SU-DHL-6 (cell line): Measurements from ENCODE around the gene PRPF38A.

ENCODE experiments used
- H2AFZ ChIP-seq: fragments of 200-600 bp; sonication (generic); 2 replicates; pipeline ENCODE4 v1.6.1; 2014; ENCODE audit warnings: low read depth, mild to moderate bottlenecking, moderate library complexity, mixed read lengths, antibody characterized with exemption, low read length; ENCODE audit not compliant: severe bottlenecking
- H3F3A ChIP-seq: fragments of 200-600 bp; shearing (Covaris generic); 2 replicates; pipeline ENCODE4 v1.6.0; 2016; ENCODE audit warnings: antibody characterized with exemption, mild to moderate bottlenecking; ENCODE audit not compliant: insufficient read depth
- H3K27ac ChIP-seq: fragments of 200-600 bp; sonication (generic); 2 replicates; pipeline ENCODE4 v1.5.1; 2016; ENCODE audit warnings: low read depth, mild to moderate bottlenecking, low read length, moderate library complexity, mixed read lengths
- H3K27me3 ChIP-seq: fragments of 200-600 bp; sonication (generic), shearing (Covaris generic); 2 replicates; pipeline ENCODE4 v1.6.0; 2014; ENCODE audit warnings: mild to moderate bottlenecking, low read length
- H3K36me3 ChIP-seq: fragments of 200-600 bp; sonication (generic); 2 replicates; pipeline ENCODE4 v1.6.1; 2014; ENCODE audit warnings: mild to moderate bottlenecking, low read length, mixed read lengths
- H3K4me2 ChIP-seq: fragments of 300-600, 200-600 bp; shearing (Covaris generic), sonication (generic); 2 replicates; pipeline ENCODE4 v1.6.0; 2014; ENCODE audit warnings: low read length, low read depth, mild to moderate bottlenecking; ENCODE audit not compliant: poor library complexity, severe bottlenecking
- H3K4me3 ChIP-seq: fragments of 200-600 bp; sonication (generic); 2 replicates; pipeline ENCODE4 v1.5.1; 2014; ENCODE audit warnings: antibody characterized with exemption, low read length, mild to moderate bottlenecking, mixed read lengths; ENCODE audit not compliant: insufficient read depth, poor library complexity, severe bottlenecking
- H3K79me2 ChIP-seq: fragments of 200-600 bp; sonication (generic); 2 replicates; pipeline ENCODE4 v1.6.1; 2014; ENCODE audit warnings: mild to moderate bottlenecking, low read length, moderate library complexity; ENCODE audit not compliant: insufficient read depth
- H3K9ac ChIP-seq: fragments of 200-600 bp; sonication (generic); 2 replicates; pipeline ENCODE4 v1.7.0; 2014; ENCODE audit warnings: mild to moderate bottlenecking, low read length
- H3K9me2 ChIP-seq: fragments of 200-600 bp; sonication (generic); replicated peaks from 2 replicates; pipeline ENCODE4 v1.6.1; 2014; ENCODE audit warnings: low read length; ENCODE audit not compliant: insufficient read depth
- H3K9me3 ChIP-seq: fragments of 200-600 bp; sonication (generic); 2 replicates; pipeline ENCODE4 v1.6.1; 2014; ENCODE audit warnings: low read length, mixed read lengths; ENCODE audit not compliant: insufficient read depth
- H4K20me1 ChIP-seq: fragments of 200-600 bp; sonication (generic); 2 replicates; pipeline ENCODE4 v1.6.1; 2014; ENCODE audit warnings: low read depth, mild to moderate bottlenecking, antibody characterized with exemption, low read length, moderate library complexity, mixed read lengths
- EZH2phosphoT487 ChIP-seq: fragments of 200-600 bp; sonication (generic), shearing (Covaris generic); conservative IDR thresholded peaks from 2 replicates; pipeline ENCODE4 v1.6.1; 2018; ENCODE audit warnings: mild to moderate bottlenecking, antibody characterized with exemption, low read length, moderate library complexity, mixed read lengths
- TF ChIP-seq, protein P1 (sequence below): fragments of 200-600 bp; sonication (generic); IDR thresholded peaks from one replicate; pipeline ENCODE4 v1.5.1; 2017; ENCODE audit warnings: antibody characterized with exemption, mild to moderate bottlenecking, low read length, moderate library complexity; ENCODE audit not compliant: insufficient read depth, poor library complexity, severe bottlenecking

Gene PRPF38A

DNA sequence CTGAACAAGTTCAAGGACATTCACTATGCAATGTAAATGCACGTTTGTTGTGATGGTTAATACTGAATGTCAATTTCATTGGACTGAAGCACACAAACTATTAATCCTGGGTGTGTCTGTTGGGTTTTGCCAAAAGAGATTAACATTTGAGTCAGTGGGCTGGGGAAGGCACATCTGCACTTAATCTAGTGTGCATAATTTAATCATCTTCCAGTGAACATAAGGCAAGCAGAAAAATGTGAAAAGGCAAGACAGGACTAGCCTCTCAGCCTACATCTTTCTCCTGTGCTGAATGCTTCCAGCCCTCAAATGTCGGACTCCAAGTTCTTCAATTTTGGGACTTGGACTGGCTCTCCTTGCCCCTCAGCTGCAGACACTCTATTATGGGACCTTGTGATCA lies 40.1 kb downstream of the PRPF38A start:
- H3F3A ChIP-seq: peaks cover 20% of the 10 kb centered on the region; the same call in 1 of the 2 replicates
- H3K36me3 ChIP-seq: peaks cover 20% of the 10 kb centered on the region

DNA sequence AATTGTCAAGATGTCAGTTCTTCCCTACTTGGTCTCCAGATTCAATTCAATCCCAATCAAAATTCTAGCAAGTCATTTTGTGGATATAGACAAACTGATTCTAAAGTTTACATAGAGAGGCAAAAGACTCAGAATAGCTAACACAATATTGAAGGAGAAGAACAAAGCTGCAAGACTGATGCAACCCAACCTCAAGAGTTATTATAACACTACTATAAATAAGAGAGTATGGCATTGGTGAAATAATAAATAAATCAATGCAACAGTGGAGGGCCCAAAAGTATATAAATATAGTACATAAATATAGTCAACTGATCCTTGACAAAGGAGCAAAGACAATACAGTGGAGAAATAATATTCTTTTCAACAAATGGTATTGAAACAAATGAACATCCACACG lies 49.7 kb downstream of the PRPF38A start:
- Histone ChIP-seq H3K36me3 (peaks cover 9% of the 10 kb centered on the region), H3K9ac (no peak overlapping the region), H3K27ac (no peak overlapping the region), H3K9me3 (no peaks in the 10 kb centered on the region), H3K27me3 (no peaks in the 10 kb centered on the region), H3F3A (no peaks in the 10 kb centered on the region), H3K9me2 (no peaks in the 10 kb centered on the region), H2AFZ (no peak overlapping the region), H3K4me2 (no peak overlapping the region), H3K79me2 (peaks cover 8% of the 10 kb centered on the region; the same call in 1 of the 2 replicates), H4K20me1 (no peaks in the 10 kb centered on the region), H3K4me3 (no peak overlapping the region)
- TF ChIP-seq, protein P1, sequence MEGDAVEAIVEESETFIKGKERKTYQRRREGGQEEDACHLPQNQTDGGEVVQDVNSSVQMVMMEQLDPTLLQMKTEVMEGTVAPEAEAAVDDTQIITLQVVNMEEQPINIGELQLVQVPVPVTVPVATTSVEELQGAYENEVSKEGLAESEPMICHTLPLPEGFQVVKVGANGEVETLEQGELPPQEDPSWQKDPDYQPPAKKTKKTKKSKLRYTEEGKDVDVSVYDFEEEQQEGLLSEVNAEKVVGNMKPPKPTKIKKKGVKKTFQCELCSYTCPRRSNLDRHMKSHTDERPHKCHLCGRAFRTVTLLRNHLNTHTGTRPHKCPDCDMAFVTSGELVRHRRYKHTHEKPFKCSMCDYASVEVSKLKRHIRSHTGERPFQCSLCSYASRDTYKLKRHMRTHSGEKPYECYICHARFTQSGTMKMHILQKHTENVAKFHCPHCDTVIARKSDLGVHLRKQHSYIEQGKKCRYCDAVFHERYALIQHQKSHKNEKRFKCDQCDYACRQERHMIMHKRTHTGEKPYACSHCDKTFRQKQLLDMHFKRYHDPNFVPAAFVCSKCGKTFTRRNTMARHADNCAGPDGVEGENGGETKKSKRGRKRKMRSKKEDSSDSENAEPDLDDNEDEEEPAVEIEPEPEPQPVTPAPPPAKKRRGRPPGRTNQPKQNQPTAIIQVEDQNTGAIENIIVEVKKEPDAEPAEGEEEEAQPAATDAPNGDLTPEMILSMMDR: no peak
- TF ChIP-seq EZH2phosphoT487: no peak

More for the DNA sequence above, 40.1 kb downstream of the PRPF38A start:
- TF ChIP-seq, protein P1: no peak
- TF ChIP-seq EZH2phosphoT487: no peak
- H3K79me2 ChIP-seq: no peaks in the 10 kb centered on the region
- H3K9ac ChIP-seq: no peak overlapping the region
- H3K9me2 ChIP-seq: no peaks in the 10 kb centered on the region
- H4K20me1 ChIP-seq: no peaks in the 10 kb centered on the region
- no peaks in the 10 kb centered on the region for H3K27me3 ChIP-seq
- H3K4me3 ChIP-seq: no peak overlapping the region
- no peaks in the 10 kb centered on the region for H3K9me3 ChIP-seq
- no peak overlapping the region for H3K27ac ChIP-seq
- no peak overlapping the region for H2AFZ ChIP-seq
- H3K4me2 ChIP-seq: no peak overlapping the region

DNA sequence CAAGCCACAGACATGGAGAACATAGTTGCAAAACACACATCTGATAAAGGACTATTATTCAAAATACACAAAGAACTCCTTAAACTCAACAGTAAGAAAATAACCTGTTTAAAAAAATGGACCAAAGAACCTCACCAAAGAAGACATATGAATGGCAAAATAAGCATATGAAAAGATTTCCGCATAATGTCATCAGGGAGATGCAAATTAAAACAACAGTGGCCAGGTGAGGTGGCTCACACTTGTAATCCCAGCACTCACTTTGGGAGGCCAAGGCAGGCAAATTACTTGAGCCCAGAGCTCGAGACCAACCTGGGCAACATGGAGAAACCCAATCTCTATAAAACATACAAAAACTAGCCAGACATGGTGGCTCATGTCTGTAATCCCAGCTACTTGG lies 50.4 kb downstream of the PRPF38A start:
- H3K4me3 ChIP-seq: no peak overlapping the region
- no peaks in the 10 kb centered on the region for H3K9me2 ChIP-seq
- no peaks in the 10 kb centered on the region for H3K27me3 ChIP-seq
- H3K9ac ChIP-seq: no peak overlapping the region
- H3F3A ChIP-seq: no peaks in the 10 kb centered on the region
- no peak overlapping the region for H3K27ac ChIP-seq
- H3K36me3 ChIP-seq: peaks cover 9% of the 10 kb centered on the region
- no peak for TF ChIP-seq EZH2phosphoT487
- TF ChIP-seq, protein P1: no peak
- H4K20me1 ChIP-seq: no peaks in the 10 kb centered on the region
- peaks cover 5% of the 10 kb centered on the region; the same call in 1 of the 2 replicates for H3K79me2 ChIP-seq
- H3K9me3 ChIP-seq: no peaks in the 10 kb centered on the region
- H2AFZ ChIP-seq: no peak overlapping the region
- no peak overlapping the region for H3K4me2 ChIP-seq
